ENCODE measurements around the gene TACR3. TPM values are rescaled to one million over a fixed set of nuclear protein-coding genes. Genes with fewer than 3 reads are reported as not detected.
"Not testable (repeated sequence)": the region's sequence is repeated elsewhere in the genome, so short reads cannot be mapped to it uniquely, and the experiment has no call there.

Gene TACR3
- total RNA-seq, 2 experiments from 2014 or later: not detected

DNA sequence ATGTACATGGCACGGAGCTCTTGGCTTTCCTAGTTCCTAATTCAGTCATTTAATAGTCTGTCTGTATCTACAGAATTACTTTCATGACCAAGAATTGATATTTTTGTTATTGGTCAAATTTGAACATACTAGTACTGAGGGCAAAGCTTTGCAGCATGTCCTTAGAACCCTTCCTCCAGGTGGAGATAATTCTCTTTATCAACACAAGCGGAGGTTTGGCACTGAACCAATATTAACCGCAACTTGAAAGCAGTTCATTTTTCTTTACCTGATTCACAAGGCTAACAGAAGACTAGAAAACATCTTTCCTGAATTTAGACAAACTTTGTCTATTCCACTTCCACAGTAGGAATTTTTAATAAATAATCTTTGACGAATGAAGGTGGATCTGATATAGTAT, 73.8 kb downstream of the TACR3 start:
- H3K4me3 Mint-ChIP-seq: no peak overlapping the region
- no peaks in the 10 kb centered on the region for H3K4me1 Mint-ChIP-seq
- H3K36me3 Mint-ChIP-seq: no peaks in the 10 kb centered on the region
- CTCF ChIA-PET: no interaction called here
- DNase-seq: no peak
- no peaks in the 10 kb centered on the region for H3K27me3 Mint-ChIP-seq
- ATAC-seq: no peak
- peaks cover 3% of the 10 kb centered on the region for H3K9me3 Mint-ChIP-seq (ENCODE audit: low read depth)
- H3K27ac Mint-ChIP-seq: no peak overlapping the region

GRCh38 chr4:103634236-103634635, 85.5 kb downstream of the TACR3 start:
- CTCF ChIA-PET: no interaction called here
- H3K27me3 Mint-ChIP-seq: no peaks in the 10 kb centered on the region
- ATAC-seq: no peak

DNA sequence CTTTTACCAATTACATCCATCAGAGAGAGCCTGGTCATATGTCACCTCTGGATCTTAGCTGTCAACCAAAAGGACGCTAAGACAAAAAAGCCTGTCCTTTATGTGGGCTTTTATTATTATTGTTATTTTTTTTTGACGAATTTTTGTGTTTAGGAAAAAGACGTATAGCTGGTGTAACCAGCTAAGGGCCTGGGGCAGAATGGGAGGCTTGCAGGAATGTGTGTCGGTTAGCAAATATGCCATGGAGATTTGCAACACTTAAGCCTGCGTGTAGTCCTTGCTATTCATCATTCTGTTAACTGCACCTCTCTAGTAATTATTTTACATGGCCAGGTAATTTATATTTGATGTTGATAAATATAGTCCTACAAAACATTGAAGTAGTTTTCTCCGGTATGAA, 93.5 kb downstream of the TACR3 start:
- Mint-ChIP-seq H3K27ac (no peak overlapping the region), H3K4me1 (no peaks in the 10 kb centered on the region), H3K9me3 (ENCODE audit: low read depth) (peaks cover 6% of the 10 kb centered on the region), H3K36me3 (no peaks in the 10 kb centered on the region), H3K4me3 (no peak overlapping the region), H3K27me3 (no peaks in the 10 kb centered on the region)
- CTCF ChIA-PET: no interaction called here
- ATAC-seq (no peak), DNase-seq (no peak)

More at GRCh38 chr4:103634236-103634635, 85.5 kb downstream of the TACR3 start:
- Mint-ChIP-seq H3K9me3 (ENCODE audit: low read depth) (peaks cover 2% of the 10 kb centered on the region), H3K4me1 (no peaks in the 10 kb centered on the region), H3K27ac (no peak overlapping the region), H3K36me3 (no peaks in the 10 kb centered on the region), H3K4me3 (no peak overlapping the region)
- no peak for DNase-seq

GRCh38 chr4:103591841-103592240, 127.9 kb downstream of the TACR3 start:
- CTCF ChIA-PET: no interaction called here

GRCh38 chr4:103567591-103567990, 152.2 kb downstream of the TACR3 start:
- Mint-ChIP-seq H3K27me3 (no peaks in the 10 kb centered on the region), H3K4me3 (no peak overlapping the region), H3K4me1 (no peaks in the 10 kb centered on the region), H3K9me3 (ENCODE audit: low read depth) (peaks cover 2% of the 10 kb centered on the region), H3K27ac (no peak overlapping the region), H3K36me3 (no peaks in the 10 kb centered on the region)
- CTCF ChIA-PET: interaction anchor here (0.5 kb wide), 1 partner anchor 10 kb away, joined by 3 read pairs; no protein-coding TSS in a partner anchor
- ATAC-seq (no peak), DNase-seq (no peak)

More at GRCh38 chr4:103591841-103592240, 127.9 kb downstream of the TACR3 start:
- no peaks in the 10 kb centered on the region for H3K4me1 Mint-ChIP-seq
- no peak overlapping the region for H3K27ac Mint-ChIP-seq
- peaks cover 4% of the 10 kb centered on the region for H3K9me3 Mint-ChIP-seq (ENCODE audit: low read depth)
- DNase-seq: no peak
- no peaks in the 10 kb centered on the region for H3K36me3 Mint-ChIP-seq
- no peaks in the 10 kb centered on the region for H3K27me3 Mint-ChIP-seq
- no peak overlapping the region for H3K4me3 Mint-ChIP-seq
- no peak for ATAC-seq

DNA sequence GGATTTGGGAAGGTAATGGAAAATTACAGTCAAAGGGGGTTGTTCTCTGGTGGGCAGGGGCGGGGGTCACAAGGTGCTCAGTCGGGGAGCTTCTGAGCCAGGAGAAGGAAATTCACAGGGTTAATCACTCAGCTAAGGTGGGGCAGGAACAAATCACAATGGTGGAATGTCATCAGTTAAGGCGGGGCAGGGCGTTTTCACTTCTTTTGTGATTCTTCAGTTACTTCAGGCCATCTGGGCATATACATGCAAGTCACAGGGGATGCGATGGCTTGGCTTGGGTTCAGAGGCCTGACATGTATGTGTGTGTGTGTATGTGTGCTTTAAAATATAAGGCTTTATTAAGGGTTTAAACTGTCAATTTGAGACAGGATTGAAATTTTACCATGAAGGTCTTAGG, 160.6 kb downstream of the TACR3 start:
- CTCF ChIA-PET, H3K4me1 Mint-ChIP-seq, DNase-seq: not testable (repeated sequence)

More for the DNA sequence above, 160.6 kb downstream of the TACR3 start:
- H3K4me3 Mint-ChIP-seq; H3K36me3 Mint-ChIP-seq; H3K27me3 Mint-ChIP-seq; H3K9me3 Mint-ChIP-seq (ENCODE audit: low read depth); H3K27ac Mint-ChIP-seq; ATAC-seq: not testable (repeated sequence)

All from activated CD8-positive, alpha-beta memory T cell treated with anti-CD3 and anti-CD28 coated beads, Interleukin-2, amount 10 ng/mL, durations not matched to agents 7 days and 5 days (primary cell).